Amniotic epithelial cell (primary cell): ENCODE measurements around the gene FBLN5.
"Not testable (repeated sequence)": the region's sequence is repeated elsewhere in the genome, so short reads cannot be mapped to it uniquely, and the experiment has no call there.

Source experiments
- DNase-seq: peaks from one replicate; pipeline ENCODE4 v3.0.0-alpha.2; 2010; ENCODE audit warnings: low read depth

FBLN5 gene

DNA sequence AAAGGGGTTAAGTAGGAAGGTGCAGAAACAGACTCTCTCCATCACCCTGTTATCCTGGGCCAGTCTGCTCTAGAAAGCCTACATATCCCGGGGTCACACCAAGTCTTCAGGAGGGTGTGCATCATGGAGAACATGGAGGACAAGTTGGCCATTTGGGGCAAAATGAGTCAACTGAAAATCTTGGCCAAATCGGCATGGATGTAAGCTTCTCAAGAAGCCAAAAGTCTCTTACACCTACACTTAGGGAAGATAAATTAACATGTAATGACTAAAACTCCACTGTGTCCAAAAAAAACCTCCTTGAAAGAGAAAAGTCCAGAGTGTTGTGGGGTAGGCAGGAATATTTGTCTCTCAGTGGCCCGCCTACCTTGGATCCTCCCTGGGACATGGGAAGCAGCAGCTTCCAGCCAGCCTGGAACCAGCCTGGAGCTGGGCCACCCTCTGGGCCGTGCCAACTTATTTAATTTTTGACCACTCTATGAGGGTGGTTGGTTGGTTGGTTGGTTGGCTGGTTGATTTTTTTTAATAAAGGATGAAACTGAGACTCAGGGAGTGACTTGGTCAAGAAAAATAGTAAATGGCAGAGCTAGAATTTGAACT lies 62.3 kb downstream of the FBLN5 start:
- no peak for DNase-seq

DNA sequence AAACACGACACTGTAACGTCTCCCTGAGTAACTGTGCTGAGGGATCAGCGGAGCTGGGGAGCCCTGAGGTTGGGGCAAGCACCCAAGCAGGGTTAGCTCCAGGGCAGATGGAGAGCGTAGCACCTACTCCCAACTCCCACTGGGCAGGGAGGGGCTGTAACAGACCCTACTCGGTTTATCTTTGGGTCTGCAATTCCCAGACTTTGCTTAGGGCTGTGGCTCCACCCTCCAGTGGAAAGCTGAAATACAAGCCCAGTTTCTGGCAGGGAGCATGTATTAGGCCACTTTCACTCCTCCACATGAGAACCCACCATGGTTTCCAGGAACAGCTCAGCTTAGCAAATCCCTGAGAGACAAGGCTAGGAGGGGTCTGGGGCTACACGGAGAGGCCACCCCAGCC lies 62.8 kb downstream of the FBLN5 start:
- peak; percentile 24 for DNase-seq

DNA sequence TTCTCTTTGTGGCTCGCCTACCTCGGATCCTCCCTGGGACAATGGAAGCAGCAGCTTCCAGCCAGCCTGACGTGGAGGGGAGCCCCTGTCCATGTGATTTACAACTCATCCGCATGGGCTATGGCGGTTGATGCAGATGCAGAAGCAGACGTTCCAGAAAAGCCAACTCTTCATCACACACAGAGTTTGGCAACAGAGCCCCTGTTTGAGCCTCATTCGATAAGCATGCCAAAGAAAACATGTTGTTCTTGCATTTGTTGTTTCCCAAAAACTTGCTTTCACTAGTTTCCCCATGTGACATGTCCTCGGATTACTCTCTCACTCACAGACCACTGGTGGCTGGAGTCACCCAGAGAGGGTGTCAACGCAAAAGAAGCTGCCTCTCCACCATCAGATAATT lies 63.7 kb downstream of the FBLN5 start:
- DNase-seq, result no peak

DNA sequence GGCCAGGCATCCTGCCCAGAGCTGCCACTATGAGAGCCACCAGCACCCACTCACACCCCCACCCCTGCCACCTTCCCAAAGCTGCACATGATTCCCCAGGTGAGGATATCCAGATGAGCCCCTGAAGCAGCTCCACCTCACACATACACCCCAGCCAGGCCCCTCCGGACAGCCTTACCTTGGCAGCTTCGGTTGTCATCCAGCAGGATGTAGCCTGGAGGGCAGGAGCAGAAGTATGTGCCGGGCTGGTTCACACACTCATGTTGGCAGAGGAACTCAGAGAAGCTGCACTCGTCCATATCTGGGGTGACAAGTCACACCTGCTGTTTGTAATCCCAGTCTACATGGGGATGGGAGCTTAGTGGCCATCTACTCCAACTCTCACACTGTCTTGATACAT lies 64.7 kb downstream of the FBLN5 start:
- no peak for DNase-seq

DNA sequence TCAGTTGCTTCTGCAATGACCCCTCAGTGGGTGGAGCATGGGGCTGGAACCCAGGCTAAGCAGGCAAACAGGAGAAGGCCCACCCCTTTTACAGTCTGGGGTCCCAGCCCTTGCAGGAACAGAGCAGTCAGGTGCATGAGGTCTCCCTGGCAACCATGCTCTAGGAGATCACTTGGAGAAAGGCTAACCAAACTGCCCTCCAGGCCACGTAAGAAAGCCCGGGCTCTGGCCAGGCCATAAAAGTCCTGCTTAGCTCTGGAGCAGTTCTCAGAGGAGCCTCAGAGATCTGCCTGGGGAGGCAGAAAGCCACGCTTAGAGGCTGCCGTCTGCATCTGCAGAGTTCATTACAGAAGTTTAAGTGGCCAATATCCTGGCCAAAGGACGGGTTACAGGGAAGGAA lies 65.1 kb downstream of the FBLN5 start:
- DNase-seq, result no peak

DNA sequence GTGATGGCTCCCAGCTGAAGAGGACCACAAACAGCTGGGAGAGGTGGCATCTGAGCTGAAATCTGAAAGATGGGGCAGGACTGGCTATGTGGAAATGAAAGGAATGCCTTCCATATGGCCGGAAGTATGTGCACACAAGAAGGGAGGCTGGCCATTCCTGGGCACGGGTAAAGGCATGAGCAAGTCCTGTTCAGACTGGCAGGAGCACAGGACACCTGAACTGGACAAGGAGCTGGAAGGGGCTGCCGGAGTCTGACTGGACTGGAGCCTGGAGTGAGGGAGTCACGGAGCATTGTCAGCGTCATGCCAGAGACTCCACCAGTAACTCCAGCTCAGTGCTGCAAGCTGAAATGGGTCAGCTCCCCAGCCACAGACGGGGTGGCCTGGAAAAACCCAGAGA lies 68.3 kb downstream of the FBLN5 start:
- DNase-seq, result no peak

DNA sequence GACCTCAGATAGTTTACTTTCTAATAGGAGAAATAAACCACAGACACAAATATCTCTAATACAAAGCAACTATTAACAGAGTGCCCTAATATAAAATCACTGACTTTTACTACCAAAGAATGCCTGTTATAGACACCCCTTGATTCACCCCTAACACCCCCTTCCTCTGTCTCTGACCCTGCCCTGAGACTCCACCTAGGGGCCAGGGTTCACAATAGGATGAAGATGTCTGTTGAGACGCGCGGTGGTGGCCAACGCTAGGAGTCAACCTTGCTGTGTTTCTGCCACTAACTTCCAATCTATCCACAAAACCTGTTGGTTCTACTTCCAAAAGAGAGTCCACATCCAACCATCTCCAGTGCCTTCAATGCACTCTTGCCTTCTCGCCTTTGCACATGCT lies 69.2 kb downstream of the FBLN5 start:
- no peak for DNase-seq

DNA sequence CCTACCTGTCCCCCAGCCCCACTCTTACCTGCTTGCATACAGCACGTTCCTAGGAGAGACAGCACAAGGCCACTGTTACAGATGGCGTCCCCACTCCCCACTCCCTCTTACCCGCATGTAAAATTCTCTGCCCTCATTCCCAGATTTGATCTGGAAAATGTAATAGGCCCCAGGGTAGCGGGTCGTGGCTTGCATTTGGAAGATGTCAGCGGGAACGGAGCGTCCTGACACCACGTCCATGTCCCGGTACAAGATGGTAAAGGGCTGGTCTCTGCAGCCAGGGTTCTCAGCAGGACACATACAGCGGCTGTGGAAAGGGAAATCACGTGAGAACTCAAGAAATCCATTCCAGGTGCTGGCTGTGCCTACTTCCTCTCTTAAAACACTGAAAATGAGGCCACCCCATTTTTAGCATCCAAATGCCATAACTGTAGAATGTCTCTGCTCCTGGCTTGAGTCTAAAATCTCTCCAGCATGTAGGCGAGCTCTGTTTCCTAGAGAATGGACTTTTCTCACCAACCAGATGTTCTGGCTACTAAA lies 70.0 kb downstream of the FBLN5 start:
- no peak for DNase-seq

DNA sequence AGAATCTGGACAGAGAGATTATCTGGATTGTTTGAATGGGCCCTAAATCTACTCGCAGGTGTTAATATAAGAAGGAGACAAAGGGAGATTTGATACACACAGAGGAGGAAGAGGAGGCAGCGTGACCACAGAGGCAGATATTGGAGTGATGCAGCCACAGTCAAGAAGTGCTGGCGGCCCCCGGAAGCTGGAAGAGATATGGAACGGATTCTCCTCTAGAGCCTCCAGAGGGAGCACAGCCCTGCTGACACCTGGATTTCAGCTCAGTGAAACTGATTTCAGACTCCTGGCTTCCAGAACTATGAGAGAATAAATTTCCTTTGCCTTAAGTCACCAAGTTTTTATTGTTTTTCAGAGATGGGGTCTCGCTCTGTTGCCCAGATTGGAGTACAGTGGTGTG lies 71.0 kb downstream of the FBLN5 start:
- no peak for DNase-seq

DNA sequence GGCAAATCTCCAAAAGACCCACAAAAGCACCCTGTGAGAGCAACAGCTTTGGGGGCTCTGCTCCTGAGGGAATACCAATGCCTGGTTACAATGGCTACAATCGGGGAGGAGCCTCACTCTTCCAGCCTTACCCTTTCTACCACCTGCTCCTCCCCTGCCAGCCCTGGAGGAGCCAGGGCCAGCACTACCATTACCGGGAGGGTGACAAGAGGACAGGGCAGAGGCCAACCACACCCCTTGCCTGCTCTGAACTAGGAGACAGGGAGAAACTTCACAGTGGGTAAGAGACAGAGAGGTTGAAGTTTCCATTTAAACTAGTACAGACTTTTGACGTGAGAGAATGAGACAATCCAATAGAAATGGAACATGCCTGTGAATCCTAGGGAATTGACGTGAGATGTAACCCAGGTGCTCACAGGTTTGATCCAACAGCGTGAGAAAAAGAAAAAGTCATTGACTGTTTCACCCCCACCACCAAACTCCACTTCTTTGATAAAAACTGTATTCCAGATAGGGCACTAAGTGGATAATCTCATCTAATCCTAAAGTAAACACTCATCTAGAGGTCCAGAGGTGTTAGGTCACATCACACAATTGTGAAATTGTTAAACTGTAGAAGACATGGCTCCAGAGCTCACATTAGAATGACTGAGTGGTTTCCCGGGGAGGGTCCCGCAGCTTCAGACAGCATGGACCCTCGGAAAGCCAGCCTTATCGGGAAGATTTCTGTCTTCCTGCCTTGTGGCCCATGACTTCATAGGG lies 71.8 kb downstream of the FBLN5 start:
- no peak for DNase-seq

DNA sequence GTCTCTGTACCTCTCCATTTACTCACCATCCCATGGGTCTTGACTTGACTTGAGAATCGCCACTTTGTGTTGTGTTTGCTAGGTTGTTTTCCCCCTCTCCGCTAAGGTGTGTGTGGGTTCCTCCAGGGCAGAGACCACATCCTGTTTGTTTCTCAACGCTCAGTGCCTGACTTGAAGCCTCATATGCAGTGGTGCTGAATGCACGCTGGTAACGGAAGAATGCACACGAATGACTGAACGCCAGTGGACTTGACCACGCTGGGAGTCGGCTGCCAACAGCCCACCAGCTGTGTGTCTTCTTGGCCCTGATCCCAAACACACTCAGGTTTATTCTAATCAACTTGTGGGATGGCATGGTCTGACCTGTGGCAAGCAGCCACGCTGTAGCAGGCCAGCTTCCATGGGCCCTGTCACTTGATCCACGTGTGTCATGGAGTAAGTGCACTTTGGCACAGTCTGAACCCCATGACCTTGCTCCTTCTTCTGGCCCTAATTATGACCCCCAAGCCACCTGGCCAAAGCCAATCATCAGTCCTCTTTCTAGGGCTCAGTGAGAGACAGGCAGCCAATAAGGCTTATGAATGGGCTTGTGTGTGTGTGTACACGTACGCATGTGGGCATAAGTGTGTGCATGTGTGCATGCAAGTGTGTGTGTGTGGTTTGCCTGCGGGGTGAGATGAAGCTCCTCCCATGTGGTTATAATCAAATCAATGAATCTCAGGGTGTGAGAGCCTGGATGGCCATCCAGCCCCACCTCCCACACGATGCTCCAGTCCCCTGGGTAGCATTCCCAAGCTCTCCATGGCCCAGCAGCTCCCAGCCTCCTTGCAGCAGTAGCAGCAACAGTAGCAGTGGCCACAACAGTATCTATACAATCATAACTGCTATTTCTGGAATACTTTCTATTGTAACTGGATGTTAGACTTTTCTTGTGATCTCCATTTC lies 73.8 kb downstream of the FBLN5 start:
- no peak for DNase-seq

DNA sequence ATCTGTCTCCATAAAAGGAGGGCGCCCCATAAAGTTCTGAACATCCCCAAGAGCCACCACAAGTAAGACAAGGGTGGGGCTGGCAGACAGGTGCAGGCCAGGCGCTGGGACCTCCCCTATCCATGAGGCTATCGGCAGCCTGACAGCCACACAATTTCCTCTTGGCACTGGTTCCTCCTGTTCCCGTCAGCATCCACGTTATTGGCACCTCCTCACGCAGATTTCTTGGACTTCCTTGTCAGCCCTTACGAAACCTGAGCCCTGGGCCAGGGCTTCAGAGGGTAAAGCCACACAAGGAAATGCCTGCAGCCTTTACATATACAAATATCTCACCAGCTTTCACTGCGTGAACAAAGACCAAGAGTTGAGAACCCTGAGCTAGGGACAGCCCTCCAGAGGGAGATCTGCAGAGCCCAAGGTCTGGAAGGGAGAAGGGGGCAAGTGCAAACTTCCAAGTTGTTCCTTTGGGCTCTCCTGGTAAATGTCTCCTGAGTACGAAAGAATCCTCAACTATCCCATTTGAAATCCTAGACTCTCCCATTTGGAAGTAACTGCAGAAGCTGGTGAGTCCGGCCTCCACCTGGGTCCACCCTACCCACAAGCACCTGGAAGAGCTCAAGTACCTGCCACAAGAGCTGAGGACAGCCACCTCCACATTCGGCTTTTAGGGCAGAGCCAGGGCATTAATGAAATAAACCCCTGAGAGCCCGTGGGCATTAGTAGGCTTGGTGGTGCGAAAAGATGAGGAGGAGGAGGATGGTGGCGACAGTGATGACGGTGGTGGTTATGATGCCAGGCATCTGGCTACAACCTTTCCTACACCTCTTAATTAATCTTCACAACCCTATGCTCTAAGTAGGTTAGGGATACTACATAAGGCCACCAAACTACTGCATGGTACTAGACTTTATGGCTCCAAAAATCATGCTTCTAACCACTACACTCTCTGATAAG lies 74.7 kb downstream of the FBLN5 start:
- no peak for DNase-seq

DNA sequence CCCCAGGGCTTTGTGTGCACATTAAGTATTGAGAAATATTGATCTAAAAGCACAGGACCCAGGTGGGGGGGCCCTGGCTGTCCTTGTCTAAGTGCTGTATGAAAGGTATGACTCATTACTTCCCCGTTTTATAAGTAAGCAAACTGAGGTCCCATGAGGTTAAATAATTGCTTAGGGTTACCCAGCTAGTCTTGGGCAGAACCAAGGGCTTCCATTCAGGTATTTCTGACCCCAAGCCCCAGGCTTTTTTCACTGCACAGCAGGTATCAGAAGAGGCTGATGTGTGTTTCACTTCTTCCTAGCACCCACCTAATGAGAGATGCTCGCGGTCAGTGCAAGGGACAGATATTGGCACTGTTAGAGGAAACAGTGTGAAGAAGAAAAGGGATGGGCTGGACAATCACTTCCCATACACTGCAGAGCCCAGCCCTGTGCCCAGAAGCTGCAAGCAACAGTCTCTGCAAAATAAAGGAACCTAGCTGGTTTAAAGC lies 75.4 kb downstream of the FBLN5 start:
- DNase-seq, result no peak

DNA sequence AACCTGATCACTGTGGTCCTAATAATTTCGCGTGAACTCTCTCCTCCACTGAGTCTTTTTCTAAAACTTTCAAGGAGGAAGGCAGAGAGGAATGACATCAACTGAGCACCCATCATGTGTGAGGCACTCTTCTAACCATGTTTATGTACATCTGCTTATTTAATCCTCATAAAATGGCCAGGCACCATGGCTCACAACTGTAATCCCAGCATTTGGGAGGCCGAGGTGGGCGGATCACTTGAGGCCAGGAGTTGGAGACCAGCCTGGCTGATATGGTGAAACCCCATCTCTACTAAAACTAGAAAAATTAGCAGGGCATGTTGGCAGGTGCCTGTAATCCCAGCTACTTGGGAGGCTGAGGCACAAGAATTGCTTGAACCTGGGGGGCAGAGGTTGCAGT lies 76.1 kb downstream of the FBLN5 start:
- not testable (repeated sequence) for DNase-seq

DNA sequence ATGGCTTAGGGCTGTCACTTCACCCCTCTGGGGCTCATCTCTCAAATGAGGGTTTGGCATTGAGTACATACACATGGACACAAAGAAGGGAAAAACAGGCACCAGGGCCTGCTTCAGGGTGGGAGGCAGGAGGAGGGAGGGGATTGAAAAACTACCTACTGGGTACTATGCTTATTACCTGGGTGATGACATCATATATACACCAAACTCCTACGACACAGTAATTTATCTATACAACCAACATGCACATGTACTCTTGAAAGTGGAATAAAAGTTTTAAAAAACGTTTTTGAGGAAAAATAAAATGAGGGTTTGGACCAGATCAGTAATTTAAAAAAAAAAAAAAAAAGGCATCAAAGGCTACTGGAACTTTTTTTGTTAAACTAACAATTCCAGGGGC lies 76.6 kb downstream of the FBLN5 start:
- DNase-seq, result no peak

DNA sequence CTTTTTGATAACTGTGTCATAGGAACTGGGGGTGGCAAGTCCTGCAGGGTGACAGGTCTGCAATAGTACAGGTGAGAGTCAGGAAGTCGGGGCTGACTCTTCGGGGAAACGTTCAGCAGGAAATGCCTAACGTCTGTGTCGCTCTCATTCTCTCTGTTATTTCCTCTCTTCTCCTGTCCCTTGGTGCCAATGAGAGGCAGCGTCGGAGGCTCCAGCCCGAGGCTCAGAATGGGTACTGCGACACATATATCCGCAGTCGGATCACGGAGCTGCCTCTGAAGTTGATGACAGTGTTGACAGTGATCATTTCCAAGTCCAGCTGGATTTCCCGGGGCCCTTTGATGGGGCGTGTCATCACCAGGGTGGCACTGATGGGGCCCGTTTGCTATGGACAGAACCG lies 77.5 kb downstream of the FBLN5 start:
- no peak for DNase-seq

DNA sequence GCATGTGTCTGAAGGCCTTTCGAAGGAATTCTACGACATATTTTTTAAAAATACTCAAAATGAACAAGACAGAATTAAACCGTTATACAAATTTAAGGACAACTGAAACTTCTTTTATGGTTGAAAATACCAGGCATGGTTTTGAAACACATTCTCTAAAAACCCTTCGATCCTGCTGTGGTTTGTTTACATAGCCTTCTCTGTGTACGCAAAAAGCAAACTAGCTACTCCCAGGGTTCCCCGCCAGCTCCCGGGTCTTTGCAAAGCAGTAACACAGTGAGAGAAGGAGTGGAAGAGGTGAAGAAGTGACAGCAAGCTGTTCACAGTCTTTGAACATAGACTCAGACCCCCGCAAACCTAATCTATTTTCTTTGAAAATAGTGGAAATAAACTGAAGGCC lies 77.9 kb downstream of the FBLN5 start:
- DNase-seq, result no peak

DNA sequence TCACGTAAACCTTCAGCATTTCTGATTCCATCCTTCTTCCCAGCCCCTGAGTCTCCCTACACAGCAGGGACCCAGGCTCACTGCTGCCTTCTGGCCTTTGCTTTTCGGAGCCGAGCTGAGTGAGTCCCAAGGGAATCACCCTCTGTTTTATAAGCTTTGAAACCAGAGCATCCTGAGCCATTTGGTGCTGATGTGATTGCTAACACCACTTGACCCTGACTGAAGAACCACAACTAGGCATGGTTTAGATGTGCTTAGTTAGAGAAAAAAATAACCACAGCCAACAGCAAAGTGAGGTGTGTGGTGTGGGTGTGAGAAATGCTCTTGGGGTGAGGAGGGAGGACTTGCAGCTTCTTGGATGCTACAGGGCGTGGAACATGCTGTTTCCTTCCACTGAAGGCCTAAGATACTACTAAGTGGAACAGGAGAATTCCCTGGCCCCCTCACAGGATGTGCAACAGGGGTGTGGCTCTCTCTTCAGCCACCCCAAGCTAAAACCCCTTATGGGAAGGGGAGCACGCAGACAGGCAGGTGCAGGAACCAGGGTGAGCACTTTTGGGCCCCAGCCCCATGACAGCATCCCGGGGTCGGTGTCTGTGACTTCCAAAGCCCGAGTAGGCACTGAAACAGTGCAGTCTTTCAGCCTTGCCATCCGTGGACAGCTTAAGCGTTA lies 80.0 kb downstream of the FBLN5 start, which contains the start of gene TC2N:
Gene TC2N, minus strand, starts transcription at position 221 of the 673 bp plus-strand sequence. CDS start 53,767 bp downstream, outside the sequence.
- DNase-seq, result no peak

DNA sequence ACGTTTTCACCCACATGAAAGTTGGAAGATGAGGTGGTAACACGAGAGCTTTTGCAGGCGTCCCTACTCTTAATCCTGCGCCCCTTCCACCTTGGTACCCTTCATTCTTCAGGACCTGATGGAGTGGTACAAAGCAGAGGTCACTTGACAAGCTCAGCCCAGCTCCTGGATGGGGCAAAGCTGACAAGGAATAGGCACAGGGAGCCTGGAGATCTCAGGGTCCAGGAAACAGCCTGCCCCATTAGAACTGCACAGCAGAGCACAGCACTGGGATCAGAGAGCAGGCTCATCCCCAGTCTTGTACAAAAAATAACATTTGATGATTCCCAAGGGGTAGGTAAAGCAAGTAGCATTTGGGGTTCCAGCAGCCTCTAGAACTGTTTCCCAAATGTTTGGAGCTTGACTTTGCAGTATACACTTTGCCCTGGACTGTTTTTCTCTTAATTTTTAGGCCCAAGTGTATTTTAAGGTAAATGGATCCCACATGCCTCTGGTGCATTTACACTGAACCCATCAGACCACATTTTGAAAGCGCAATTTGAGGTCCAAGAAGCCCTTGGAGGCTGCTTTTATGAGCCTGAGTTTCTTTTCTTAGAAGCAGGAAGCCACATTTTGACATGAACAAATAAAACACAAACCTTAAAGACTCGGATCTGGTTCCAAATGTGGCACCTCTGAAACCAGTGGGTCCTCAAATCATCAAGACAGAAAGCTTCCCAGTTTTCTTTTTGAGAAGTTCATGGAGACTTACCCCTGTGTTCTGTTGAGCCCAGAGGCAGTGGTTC lies 80.8 kb downstream of the FBLN5 start:
- no peak for DNase-seq

DNA sequence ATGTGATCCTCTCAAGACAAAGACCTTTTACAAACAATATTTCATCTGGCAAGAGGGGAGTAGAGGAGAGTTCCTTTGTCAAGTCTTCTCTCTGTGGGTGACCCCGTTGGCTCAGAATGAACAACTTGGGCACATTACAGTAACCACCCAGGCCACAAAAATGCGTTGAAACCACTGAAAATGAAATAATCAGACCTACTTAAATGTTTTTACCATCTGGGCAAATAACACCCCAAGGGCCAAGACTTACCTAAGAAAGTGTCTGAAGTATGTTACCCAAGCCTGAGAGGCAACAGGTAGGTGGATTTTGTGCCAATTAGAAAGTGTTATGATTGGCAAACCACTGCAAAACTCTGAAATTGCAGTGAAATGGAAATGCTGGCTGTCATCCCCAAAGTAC lies 81.4 kb downstream of the FBLN5 start:
- DNase-seq, result peak; percentile 37
